NCI-H2029 treated with DMSO at 0.1 percent for 48 hours (cell line): ENCODE data around the gene CCDC6.
"Not testable (repeated sequence)": the region's sequence is repeated elsewhere in the genome, so short reads cannot be mapped to it uniquely, and the experiment has no call there.

Experiments
- DNase-seq: peaks from one replicate; lab custom pipeline; 2025; lab: John Stamatoyannopoulos, UW

CCDC6 gene

DNA sequence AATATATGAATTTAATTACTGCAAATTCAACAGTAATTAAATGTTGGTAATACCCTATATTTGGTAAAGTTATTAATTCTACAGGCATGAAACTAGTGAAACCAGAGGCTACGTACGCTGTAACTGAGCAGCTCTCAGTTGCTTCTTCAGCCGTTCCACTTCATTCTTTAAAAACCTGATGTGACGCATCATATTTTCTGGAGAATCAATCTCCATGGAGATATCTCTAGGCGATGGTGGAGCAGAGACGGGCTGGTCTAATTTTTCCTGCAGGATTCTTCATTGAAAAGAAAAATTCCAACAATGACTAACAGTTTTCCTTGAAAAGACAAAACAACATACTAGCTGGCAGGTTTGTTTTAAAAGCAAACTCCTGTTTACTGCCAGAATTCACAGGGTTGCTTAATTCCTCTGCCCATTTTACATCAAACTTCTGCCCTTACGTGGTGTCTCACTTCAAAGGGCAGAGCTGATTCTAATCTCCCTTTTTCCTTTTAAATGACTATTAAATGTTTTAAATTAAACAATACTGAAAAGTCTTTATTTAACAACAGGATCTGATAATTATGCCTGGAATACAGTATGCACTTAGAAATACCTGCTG is 93.7 kb downstream of the CCDC6 start:
- no peak for DNase-seq

- DNase-seq: no peak
Measured at GRCh38 chr10:59809644-59809974, 96.7 kb downstream of the CCDC6 start.

- peak; percentile 2 for DNase-seq
Measured at GRCh38 chr10:59808896-59809643, 97.3 kb downstream of the CCDC6 start.

DNA sequence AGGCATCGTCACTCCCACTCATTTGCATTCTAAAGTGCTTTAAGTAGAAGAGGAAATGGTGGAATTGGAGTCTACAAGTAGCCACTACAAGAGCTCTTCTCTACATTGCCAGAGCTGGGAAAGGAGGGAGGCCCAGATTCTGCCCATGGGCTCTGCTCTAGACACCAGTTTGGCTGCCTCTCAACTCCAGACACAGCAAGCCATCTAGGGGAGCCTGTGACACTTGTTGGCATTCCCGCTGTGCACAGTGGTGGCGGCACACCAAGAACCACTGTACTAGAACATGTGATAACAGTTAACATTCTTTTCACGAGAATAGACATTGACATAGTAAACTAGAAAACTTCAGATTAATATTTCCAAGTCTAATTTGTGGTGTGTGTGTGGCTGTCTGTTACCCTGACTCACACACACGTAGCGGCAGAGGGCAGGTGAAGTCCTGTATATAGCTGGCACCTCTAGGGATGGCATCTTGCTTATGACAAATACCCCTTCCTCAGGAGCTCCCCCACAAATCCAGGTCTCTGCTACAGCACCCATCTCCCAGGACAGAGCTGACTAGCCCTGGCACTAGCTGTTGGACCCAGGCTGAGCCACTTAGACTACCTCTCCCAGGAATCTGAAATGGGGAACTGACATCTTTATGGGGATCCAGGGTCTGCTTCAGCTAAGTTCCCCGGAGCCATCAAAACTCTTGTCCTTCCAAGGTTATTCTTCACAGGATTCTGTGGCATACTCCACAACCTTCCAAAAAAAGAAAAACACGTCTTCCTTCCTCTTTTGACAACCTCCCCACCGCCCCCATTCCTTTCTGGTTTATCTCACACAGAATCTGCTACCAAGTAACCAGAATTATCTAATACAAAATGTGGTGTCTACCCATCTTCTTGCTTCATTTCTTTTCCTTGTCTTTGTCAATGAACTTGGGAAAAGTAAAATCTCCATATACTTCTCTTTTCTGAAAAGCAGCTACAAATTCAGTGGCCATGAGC is 98.4 kb downstream of the CCDC6 start:
- DNase-seq: peak; percentile 14

DNA sequence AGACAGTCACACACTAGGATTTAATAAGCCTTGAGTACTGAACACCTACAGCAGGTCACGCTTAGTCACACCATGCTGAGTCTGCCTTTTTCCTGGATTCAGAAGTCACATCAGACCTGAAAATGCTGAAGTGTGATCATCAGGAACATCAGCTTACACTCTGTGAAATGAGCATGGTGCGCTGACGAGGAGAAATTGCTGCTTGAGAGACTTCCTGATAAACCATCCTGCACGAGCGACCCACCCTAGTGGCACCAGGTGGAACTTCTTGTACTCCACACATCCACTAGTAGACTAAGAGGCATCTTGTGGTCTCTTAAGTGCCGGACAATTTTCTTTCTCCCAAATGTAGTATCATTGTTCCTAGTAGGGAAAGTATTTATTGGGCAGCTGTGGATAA is 101.3 kb downstream of the CCDC6 start:
- no peak for DNase-seq

GRCh38 chr10:59804220-59804619 is 102.1 kb downstream of the CCDC6 start:
- no peak for DNase-seq

DNA sequence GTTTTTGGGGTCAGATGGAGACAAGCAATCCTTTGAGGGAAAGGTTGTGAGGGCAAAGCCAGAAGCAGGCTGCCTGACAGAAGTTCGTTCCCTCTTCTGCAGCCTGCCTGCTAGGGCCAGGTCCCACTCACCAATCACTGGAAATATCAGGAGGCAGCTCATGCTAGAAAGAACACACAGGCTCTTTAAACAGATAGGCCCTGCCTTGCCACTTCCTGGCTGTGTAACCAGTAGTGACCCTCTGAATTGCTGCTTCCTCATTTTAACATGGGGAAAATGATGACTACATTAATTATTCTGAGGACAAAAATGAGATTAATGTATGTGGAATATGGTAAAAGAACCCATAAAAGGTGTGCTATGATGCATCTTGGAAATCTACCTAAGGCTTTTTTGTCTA is 102.6 kb downstream of the CCDC6 start:
- DNase-seq: no peak

GRCh38 chr10:59801171-59801570 is 105.2 kb downstream of the CCDC6 start:
- DNase-seq: no peak

DNA sequence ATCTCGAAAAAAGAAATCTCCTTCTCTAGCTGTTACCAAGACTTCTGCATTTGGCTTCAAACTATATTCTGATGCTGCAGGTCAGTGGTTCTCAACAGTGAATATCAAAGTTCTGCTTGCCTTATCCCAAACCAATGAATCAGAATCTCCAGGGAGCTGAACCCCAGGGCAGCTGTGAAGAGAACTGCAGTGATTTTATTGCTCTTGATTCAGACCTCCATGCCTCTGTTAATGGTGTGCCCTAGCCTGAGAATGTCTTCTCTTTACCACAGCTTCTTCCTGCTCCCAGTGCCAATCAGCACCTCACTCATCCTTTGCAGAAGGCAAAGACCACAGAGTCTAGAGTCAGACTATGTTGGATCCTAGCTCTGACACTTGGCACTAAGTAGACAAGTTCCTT is 106.9 kb downstream of the CCDC6 start:
- DNase-seq: no peak

- DNase-seq: no peak
Measured at GRCh38 chr10:59793919-59794318, 112.4 kb downstream of the CCDC6 start.

DNA sequence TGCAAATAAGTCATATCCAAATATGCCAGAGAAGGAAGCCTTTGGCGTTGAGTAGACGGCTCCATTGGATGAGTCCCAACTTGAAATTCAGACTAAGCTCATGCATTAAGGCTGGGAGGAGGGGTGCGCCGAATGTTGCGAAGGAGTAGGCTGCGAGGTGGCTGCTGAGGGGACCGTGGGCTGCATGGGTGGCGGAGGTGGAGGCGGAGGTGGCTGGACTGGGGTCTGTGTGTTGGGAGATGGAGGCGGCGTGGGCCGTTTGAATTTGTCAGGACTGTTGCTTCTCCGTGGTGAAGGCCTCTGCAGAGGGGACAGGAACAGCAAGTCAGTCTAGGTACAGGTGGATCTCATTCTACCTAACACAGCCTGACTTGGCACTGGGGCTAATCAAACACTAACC is 113.5 kb downstream of the CCDC6 start:
- DNase-seq: no peak

DNA sequence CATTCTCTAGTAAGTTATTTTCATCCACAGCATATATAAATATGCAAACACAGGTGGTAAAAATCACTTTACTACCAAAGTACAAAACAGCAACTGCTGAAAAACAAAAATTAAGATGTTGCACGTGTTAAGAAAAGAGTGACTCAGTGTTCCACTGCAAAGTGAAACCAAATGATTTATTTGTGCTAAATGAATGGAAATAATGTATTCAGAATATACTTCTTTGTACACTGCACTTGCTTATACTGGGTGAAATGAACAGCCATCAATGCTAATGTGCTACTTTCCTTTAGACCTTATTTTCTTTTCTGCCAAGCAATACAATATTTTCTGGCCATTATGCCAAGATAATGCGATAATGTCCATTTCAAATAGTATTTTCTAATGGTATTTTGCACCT is 114.8 kb downstream of the CCDC6 start:
- DNase-seq: no peak

- DNase-seq: not testable (repeated sequence)
Measured at GRCh38 chr10:59790080-59790479, 116.3 kb downstream of the CCDC6 start.

DNA sequence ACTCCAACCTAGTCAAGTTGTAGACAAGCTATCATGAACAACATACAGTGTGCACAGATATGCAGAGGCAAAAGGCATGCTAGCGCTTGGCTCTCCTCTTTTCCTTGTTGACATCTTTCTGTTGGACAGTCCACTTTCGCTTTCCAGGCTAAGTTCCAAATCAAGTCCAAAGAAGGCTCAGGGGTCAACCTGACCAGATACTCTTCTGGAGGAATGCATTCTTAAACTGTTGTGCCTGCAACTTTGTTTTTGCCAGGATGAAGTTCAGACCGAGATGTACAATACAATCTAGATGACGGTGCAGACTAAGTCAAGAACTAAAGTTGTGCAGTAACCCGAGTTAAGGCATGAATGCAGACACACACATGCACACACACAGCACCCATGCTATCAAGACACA is 117.4 kb downstream of the CCDC6 start:
- not testable (repeated sequence) for DNase-seq

DNA sequence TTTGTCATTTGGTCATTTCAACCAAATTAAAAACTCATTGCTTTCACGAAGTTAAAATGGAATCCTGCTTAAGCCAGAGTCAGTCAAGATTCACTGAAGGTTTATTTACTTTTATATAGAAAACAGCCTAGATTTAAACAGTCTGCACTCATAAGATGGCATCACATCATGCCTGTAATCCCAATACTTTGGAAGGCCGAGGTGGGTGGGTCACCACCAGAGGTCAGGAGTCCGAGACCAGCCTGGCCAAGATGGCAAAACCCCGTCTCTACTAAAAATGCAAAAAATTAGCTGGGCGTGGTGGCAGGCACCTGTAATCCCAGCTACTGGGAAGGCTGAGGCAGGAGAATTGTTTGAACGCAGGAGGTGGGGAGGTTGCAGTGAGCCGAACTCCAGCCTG is 119.3 kb downstream of the CCDC6 start:
- not testable (repeated sequence) for DNase-seq

- DNase-seq: not testable (repeated sequence)
Measured at GRCh38 chr10:59785476-59785875, 120.9 kb downstream of the CCDC6 start.

DNA sequence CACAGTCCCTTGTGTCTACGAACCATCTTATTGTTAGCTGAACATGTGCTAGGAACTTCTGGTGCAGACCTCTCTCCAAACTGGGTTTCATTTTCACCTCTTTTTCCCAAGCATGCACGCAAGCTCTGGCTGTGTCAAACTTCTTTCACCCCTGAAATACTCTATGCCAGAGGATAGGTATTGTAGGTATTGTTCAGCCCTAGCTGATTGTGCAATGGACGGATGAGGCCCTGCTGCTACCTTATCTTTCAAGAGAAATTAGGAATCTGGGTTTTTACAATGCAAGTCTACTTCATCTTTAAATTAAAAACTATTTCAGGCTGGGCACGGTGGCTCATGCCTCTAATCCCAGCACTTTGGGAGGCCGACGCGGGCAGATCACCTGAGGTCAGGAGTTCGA is 124.8 kb downstream of the CCDC6 start:
- DNase-seq: no peak

GRCh38 chr10:59779756-59780533 is 126.4 kb downstream of the CCDC6 start:
- no peak for DNase-seq

- DNase-seq: no peak
Measured at GRCh38 chr10:59774451-59774850, 131.9 kb downstream of the CCDC6 start.

DNA sequence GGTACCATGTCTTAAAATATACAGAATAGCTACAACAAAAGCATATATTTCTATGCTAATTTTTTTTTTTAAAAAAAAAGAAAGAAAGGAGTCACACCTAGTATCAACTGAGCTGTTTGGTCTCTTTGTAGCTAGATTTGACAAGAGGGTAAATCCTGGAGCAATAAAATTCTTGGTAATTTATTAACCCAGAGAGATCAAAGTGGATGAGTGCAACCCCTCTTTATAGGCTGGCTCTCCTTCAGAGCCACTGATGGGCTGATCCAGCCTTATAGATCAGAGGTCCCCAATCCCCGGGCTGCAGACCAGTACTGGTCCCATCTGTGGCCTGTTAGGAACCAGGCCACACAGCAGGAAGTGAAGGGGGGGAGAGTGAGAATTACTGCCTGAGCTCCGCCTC is 133.3 kb downstream of the CCDC6 start:
- DNase-seq: no peak

DNA sequence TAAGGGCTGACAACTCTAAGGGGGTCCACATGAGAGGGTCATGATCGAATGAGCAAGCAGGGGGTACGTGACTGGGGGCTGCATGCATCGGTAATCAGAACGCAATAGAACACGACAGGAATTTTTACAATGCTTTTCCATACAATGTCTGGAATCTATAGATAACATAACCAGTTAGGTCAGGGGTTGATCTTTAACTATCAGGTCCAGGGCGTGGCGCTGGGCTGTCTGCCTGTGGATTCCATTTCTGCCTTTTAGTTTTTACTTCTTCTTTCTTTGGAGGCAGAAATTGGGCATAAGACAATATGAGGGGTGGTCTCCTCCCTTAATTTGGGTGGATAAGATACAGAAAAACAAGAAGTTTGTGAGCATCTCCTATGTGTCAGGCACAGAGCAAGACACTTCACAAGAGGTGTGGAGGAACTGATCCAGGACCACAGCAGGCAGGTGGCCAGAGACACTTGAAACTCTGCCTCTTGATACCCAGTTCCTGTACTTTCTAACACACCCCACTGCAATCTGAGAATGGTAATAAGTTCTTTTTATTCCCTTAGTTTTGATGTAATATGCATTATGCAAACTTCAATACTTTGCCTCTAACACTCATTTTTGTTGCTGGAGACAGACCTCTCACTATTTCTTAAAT is 135.1 kb downstream of the CCDC6 start:
- no peak for DNase-seq

DNA sequence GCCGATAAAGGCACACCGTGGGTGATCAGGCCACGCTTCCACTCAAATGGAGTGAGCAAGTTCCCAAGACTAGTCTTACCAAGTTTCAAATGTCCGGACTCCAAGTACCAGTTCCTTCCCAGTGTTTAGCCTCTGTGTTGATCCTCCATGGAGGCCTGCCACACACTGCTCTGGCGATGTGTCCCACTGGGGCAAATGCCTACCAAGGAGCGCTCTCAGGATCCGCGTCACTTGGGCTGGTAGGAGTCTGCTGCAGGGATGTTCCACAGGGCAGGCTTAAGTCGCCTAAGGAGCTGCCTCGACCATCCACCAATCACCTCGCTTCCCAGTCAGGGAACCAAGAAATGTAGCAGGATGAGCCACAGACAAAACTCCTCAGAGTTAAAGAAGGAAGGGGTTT is 135.7 kb downstream of the CCDC6 start:
- no peak for DNase-seq
